Endothelial cell of hepatic sinusoid (primary cell): ENCODE measurements around the gene PARN.
"Not testable (repeated sequence)": the region's sequence is repeated elsewhere in the genome, so short reads cannot be mapped to it uniquely, and the experiment has no call there.

Source experiments
- in situ Hi-C: cut with HindIII; loops from 2 replicates; pipeline ENCODE4 v1.10.0; 2017; ENCODE audit warnings: low sequenced_read_pairs

Gene PARN

DNA sequence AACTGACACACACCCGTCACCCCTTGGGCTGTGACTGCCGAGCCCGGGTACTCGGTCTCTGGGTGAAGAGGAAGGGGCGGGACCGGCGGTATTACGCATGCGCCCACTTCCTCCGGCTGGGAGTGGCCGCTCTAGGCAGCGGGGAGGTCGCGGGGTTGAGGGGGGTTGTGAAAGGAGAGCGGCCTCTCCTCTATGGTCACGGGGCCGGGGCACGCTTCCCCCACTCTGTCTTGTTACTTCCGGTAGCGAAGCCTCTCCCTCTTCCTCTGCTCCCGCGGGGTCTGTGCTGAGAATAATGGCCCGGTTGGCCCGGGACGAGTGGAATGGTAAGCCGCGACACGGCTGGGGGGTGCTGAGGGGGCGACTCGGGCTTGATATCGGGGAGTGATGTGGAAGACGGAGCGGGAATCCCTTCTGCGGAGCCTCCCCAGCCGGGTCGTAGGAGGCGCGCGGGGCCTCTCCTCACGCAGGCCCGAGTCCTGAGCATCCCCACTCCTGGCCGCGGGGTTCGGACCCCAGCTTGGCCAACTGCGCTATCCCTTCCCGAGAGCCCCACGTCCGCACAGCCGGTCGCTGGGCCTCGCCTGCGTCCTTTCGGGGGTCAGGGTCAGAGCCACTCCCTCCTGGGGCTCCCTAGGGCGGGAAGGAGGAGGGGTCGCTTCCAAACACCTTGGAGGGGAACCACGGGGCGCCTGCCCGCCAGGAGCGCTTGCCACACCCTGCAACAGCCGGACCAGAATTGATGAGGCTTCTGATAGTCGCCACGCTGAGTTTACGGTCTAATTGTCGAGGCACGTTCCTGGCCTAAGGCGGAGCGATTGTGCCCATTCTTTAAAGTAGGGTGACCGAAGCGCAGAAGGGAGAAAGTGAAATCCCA, 2.9 kb upstream of the PARN start, which contains the start of gene BFAR:
TSS of gene BFAR (plus strand) at position 259 of the 877 bp plus-strand sequence. CDS start 11,396 bp downstream, outside the sequence.
- in situ Hi-C loops, result no loop called here

DNA sequence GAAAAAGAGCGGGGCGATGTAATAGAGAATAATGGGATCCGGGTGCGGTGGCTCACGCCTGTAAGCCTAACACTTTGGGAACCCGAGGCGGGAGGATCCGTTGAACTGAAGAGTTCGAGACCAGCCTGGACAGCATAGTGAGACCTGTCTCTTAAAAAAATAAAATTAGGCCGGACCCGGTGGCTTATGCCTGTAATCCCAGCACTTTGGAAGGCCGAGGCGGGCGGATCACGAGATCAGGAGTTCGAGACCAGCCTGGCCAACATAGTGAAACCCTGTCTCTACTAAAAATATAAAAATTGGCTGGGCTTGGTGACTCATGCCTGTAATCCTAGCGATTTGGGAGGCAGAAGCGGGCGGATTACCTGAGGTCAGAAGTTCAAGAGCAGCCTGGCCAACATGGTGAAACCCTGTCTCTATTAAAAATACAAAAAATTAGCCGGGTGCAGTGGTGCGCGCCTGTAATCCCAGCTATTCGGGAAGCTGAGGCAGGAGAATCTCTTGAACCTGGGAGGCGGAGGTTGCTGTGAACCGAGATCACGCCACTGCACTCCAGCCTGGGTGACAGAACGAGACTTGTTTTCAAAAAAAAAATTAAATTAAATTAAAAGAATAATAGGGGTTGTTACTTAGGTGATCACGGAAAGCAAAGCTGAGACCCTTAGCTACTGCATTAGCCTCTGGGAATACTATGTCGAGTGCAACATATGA, 715 bp upstream of the PARN start:
- in situ Hi-C loops, result not testable (repeated sequence)

DNA sequence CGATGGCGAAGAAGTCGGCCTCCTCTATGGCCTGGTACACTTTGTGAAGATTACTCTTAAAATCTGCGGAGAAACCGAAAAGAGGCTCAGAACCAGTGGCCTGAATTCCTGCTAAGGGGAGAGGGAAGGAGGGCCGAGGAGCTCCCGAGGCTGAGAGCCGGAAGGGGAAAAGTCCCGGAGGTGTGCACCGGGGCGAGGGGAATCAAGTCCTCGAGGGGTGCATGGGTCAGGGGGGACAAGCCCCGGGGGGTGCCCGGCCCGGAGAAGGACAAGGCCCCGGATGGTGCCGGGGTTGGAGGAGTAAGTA, 495 bp downstream of the PARN start:
- in situ Hi-C loops, result no loop called here

GRCh38 chr16:14628806-14629611, 1.1 kb downstream of the PARN start:
- in situ Hi-C loops, result no loop called here

GRCh38 chr16:14627078-14627477, 3.0 kb downstream of the PARN start:
- in situ Hi-C loops, result no loop called here

DNA sequence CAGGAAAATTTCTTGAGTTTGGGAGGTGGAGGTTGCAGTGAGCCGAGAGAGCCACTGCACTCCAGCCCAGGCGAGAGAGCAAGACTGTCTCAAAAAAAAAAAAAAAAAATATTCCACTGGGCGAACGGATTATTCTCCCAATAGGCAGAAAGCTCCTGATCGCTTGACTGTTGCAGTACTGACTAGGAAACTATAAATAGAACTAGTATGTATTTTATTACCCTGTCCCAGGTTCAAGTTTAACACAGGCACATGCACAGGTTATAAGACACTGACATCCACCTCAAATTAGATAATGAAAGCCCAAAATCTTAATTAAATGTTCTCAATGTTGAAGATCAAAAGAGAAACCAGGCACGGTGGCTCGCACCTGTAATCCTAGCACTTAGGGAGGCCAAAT, 11.5 kb downstream of the PARN start:
- in situ Hi-C loops, result no loop called here

- in situ Hi-C loops, result no loop called here
Observed at GRCh38 chr16:14616280-14616679, 13.8 kb downstream of the PARN start.

- in situ Hi-C loops, result no loop called here
Observed at GRCh38 chr16:14613991-14614390, 16.1 kb downstream of the PARN start.

- in situ Hi-C loops, result no loop called here
Observed at GRCh38 chr16:14611660-14612059, 18.4 kb downstream of the PARN start.

DNA sequence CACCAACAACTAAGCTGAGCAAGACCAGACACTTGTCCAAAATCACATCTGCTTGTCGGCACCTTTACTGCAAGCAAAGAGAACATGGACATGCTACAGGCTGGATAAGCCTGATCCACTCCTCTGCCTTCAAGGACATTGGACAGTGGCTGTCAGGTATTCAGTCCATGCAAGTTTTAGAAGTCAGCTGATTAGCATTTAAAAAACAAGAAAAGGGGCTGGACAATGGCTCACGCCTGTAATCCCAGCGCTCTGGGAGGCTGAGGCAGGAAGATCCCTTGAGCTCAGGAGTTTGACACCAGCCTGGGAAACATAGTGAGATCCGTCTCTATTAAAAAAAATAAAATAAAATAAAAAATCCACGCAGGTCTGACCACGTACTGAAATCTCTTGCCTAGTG, 20.3 kb downstream of the PARN start:
- in situ Hi-C loops, result no loop called here

GRCh38 chr16:14608604-14609003, 21.5 kb downstream of the PARN start:
- in situ Hi-C loops, result no loop called here

DNA sequence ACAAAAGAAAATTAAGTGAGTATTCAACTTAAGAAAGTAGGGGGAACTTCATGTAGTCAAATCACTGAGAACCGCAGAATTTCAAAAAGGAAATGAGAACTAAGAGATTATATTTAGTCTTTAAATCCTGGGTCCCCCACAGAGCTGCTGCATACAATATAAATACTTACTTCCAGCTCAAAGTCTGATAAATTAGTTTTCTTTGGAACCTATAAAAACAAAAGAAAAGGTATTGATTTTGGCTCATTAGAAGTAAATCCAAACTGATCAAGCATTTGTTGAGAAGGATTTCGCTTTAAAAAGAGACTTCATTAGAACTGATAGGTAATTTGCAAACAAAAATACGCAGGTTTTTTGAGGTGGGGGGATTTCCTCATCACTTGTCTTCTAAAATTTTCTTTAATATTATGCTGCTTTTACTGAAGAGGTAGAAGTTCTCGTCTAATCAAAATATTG, 21.9 kb downstream of the PARN start:
- in situ Hi-C loops, result no loop called here

DNA sequence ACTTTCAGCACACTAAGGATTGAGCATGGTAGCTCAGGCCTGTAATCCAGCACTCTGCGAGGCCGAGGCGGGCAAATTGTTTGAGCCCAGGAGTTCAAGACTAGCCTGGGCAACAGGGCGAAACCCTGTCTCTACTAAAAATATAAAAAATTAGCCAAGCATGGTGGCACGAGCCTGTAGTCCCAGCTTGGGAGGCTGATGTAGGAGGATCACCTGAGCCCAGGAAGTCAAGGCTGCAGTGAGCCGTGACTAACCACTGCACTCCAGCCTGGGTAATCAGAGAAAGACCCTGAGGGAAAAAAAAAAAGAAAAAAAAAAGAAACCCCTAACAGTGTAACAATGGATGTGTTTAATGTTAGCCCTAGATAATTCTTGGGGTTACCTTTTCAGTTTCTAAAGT, 24.0 kb downstream of the PARN start:
- in situ Hi-C loops, result no loop called here

DNA sequence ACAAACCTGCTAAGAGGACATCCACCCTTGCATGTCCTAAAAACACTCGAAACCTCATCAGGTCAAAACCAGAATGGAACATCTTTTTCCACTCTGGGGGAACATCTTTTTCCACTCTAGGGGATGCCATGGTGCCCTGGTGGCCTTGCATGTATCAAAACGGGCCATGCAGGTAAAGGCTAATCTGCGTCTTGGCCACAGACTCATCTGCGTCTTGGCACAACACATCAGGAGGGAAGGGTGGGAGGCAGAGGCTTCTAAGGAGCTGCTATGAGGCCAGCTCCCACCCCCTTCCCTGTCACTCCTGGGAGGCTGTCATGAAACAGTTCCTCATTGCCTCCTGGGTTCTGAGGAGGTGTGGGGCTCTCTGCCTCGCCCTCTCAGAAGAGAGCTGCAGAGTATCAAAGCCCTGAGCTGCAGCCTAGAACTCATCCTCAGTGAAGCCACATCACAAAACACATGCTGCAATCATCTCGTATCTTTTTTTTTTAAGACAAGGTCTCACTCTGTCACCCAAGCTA, 27.6 kb downstream of the PARN start:
- in situ Hi-C loops, result no loop called here

- in situ Hi-C loops, result no loop called here
Observed at GRCh38 chr16:14600164-14600563, 29.9 kb downstream of the PARN start.

- in situ Hi-C loops, result no loop called here
Observed at GRCh38 chr16:14586637-14587305, 43.3 kb downstream of the PARN start.

- in situ Hi-C loops, result no loop called here
Observed at GRCh38 chr16:14585287-14585686, 44.8 kb downstream of the PARN start.

DNA sequence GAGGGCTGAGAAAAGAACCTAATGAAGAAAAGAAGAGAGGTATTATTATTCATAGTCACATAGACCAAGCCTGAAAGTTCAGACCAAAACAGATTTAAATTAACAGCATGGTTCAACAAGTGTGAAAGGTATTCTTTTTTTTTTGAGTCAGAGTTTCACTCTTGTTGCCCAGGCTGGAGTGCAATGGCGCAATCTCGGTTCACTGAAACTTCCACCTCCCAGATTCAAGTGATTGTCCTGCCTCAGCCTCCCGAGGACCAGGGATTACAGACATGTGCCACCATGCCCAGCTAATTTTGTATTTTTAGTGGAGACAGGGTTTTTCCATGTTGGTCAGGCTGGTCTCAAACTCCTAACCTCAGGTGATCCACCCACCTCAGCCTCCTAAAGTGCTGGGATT, 49.1 kb downstream of the PARN start:
- in situ Hi-C loops, result not testable (repeated sequence)

- in situ Hi-C loops, result no loop called here
Observed at GRCh38 chr16:14579266-14579665, 50.8 kb downstream of the PARN start.

- in situ Hi-C loops, result no loop called here
Observed at GRCh38 chr16:14576532-14576931, 53.5 kb downstream of the PARN start.

GRCh38 chr16:14576069-14576468, 54.0 kb downstream of the PARN start:
- in situ Hi-C loops, result no loop called here
